HEK293 (cell line): Measurements from ENCODE around the gene INF2.
A peak's percentile ranks its signal among the peaks of the same experiment; 100 is the strongest.

ENCODE experiments used
- CTCF ChIA-PET: fragments of 350-600 bp; formaldehyde crosslinking; extraction: SDS; loops from one replicate; lab custom pipeline; 2021; ENCODE audit warnings: antibody characterized with exemption; lab: Yijun Ruan, JAX
- POLR2A ChIA-PET: fragments of 300-600 bp; formaldehyde crosslinking; extraction: SDS; loops from one replicate; lab custom pipeline; 2020; ENCODE audit warnings: antibody characterized with exemption, inconsistent platforms; lab: Yijun Ruan, JAX
- H3K27ac ChIP-seq: fragments of 200-500 bp; sonication (Bioruptor generic); 2 replicates; pipeline ENCODE4 v1.5.1; 2014; ENCODE audit warnings: low read depth, low read length, control low read depth, inconsistent platforms; ENCODE audit errors: extremely low read depth
- H3K36me3 ChIP-seq, 2 experiments: fragments of 200-500 bp in 1 of 2; sonication (Bioruptor generic) in 1 of 2; 1 replicate in 1 of 2; 2 replicates in 1 of 2; pipeline ENCODE4 v1.5.1; 2014 to 2017; ENCODE audit warnings: inconsistent platforms in 2 of 2, low read length in 2 of 2; ENCODE audit not compliant: control insufficient read depth in 2 of 2, insufficient read depth in 1 of 2
- H3K4me1 ChIP-seq: fragments of 200-500 bp; sonication (Bioruptor generic); 2 replicates; pipeline ENCODE4 v1.5.1; 2014; ENCODE audit warnings: mild to moderate bottlenecking, low read length, inconsistent platforms; ENCODE audit not compliant: control insufficient read depth, insufficient read depth
- H3K4me3 ChIP-seq: 2 replicates; pipeline ENCODE4 v1.5.1; 2011; ENCODE audit warnings: low read depth, mild to moderate bottlenecking, control low read depth, low read length, moderate library complexity
- H3K9me3 ChIP-seq: fragments of 200-500 bp; sonication (Bioruptor generic); 2 replicates; pipeline ENCODE4 v1.5.1; 2014; ENCODE audit warnings: low read depth, low read length, inconsistent platforms; ENCODE audit not compliant: control insufficient read depth, insufficient read depth
- GLIS1 ChIP-seq: fragments of 450-650 bp; formaldehyde crosslinking; IDR thresholded peaks from 2 replicates; pipeline ENCODE4 v1.5.1; 2016; ENCODE audit warnings: missing biosample characterization, missing genetic modification characterization
- HOXC10 ChIP-seq: sonication (generic); formaldehyde crosslinking; IDR thresholded peaks from 2 replicates; pipeline ENCODE4 v1.8.1; 2023; ENCODE audit warnings: mild to moderate bottlenecking, missing genetic modification reagents
- KLF1 ChIP-seq: fragments of 450-650 bp; formaldehyde crosslinking; IDR thresholded peaks from 2 replicates; pipeline ENCODE4 v1.5.1; 2016; ENCODE audit warnings: missing biosample characterization, missing genetic modification characterization
- KLF16 ChIP-seq: fragments of 450-650 bp; formaldehyde crosslinking; IDR thresholded peaks from 2 replicates; pipeline ENCODE4 v1.5.1; 2017; ENCODE audit warnings: missing biosample characterization, missing genetic modification characterization
- OSR2 ChIP-seq: fragments of 450-650 bp; formaldehyde crosslinking; IDR thresholded peaks from 2 replicates; pipeline ENCODE4 v1.5.1; 2016; ENCODE audit warnings: missing biosample characterization, missing genetic modification characterization
- SCRT2 ChIP-seq: fragments of 450-650 bp; formaldehyde crosslinking; IDR thresholded peaks from 2 replicates; pipeline ENCODE4 v1.5.1; 2016; ENCODE audit warnings: missing biosample characterization, missing genetic modification characterization
- ZBTB7A ChIP-seq: fragments of 450-650 bp; formaldehyde crosslinking; IDR thresholded peaks from 2 replicates; pipeline ENCODE4 v1.5.1; 2016; ENCODE audit warnings: low read depth, missing biosample characterization, missing genetic modification characterization
- ZFP41 ChIP-seq: fragments of 450-650 bp; formaldehyde crosslinking; IDR thresholded peaks from 2 replicates; pipeline ENCODE4 v1.5.1; 2016; ENCODE audit warnings: missing biosample characterization, missing genetic modification characterization, borderline replicate concordance
- ZNF174 ChIP-seq: fragments of 450-650 bp; formaldehyde crosslinking; IDR thresholded peaks from 2 replicates; pipeline ENCODE4 v1.5.0; 2017; ENCODE audit warnings: missing biosample characterization, mild to moderate bottlenecking, missing genetic modification characterization
- ZNF221 ChIP-seq: fragments of 450-650 bp; formaldehyde crosslinking; IDR thresholded peaks from 2 replicates; pipeline ENCODE4 v1.5.1; 2017; ENCODE audit warnings: missing biosample characterization, missing genetic modification characterization, borderline replicate concordance
- ZNF223 ChIP-seq: fragments of 450-650 bp; formaldehyde crosslinking; IDR thresholded peaks from 2 replicates; pipeline ENCODE4 v1.5.1; 2016; ENCODE audit warnings: missing biosample characterization, missing genetic modification characterization
- ZNF248 ChIP-seq: fragments of 450-650 bp; formaldehyde crosslinking; IDR thresholded peaks from 2 replicates; pipeline ENCODE4 v1.5.1; 2017; ENCODE audit warnings: missing biosample characterization, missing genetic modification characterization
- ZNF596 ChIP-seq: fragments of 450-650 bp; IDR thresholded peaks from 2 replicates; pipeline ENCODE4 v1.5.0; 2018; ENCODE audit warnings: missing biosample characterization, mild to moderate bottlenecking, missing genetic modification characterization, moderate library complexity
- ZNF621 ChIP-seq: fragments of 450-650 bp; formaldehyde crosslinking; IDR thresholded peaks from 2 replicates; pipeline ENCODE4 v1.5.1; 2017; ENCODE audit warnings: missing biosample characterization, missing genetic modification characterization
- ZNF76 ChIP-seq: fragments of 450-650 bp; formaldehyde crosslinking; IDR thresholded peaks from 2 replicates; pipeline ENCODE4; 2016; ENCODE audit warnings: low read depth, missing biosample characterization, missing genetic modification characterization, borderline replicate concordance
- ZNF792 ChIP-seq: fragments of 450-650 bp; formaldehyde crosslinking; IDR thresholded peaks from 2 replicates; pipeline ENCODE4 v1.5.1; 2016; ENCODE audit warnings: missing biosample characterization, missing genetic modification characterization
- ZNF830 ChIP-seq: fragments of 450-650 bp; IDR thresholded peaks from 2 replicates; pipeline ENCODE4 v1.5.0; 2018; ENCODE audit warnings: missing biosample characterization, missing genetic modification characterization, low read depth, mild to moderate bottlenecking, moderate library complexity
- ZSCAN30 ChIP-seq: fragments of 450-650 bp; IDR thresholded peaks from 2 replicates; pipeline ENCODE4 v1.5.1; 2018; ENCODE audit warnings: missing biosample characterization, mild to moderate bottlenecking, missing genetic modification characterization, moderate library complexity
- TF ChIP-seq, protein P1 (sequence below): fragments of 450-650 bp; formaldehyde crosslinking; IDR thresholded peaks from 2 replicates; pipeline ENCODE4 v1.5.1; 2016; ENCODE audit warnings: missing biosample characterization, missing genetic modification characterization
- TF ChIP-seq, protein P2 (sequence below): fragments of 450-650 bp; formaldehyde crosslinking; IDR thresholded peaks from 2 replicates; pipeline ENCODE4 v1.5.1; 2016; ENCODE audit warnings: missing biosample characterization, missing genetic modification characterization

The INF2 gene

DNA sequence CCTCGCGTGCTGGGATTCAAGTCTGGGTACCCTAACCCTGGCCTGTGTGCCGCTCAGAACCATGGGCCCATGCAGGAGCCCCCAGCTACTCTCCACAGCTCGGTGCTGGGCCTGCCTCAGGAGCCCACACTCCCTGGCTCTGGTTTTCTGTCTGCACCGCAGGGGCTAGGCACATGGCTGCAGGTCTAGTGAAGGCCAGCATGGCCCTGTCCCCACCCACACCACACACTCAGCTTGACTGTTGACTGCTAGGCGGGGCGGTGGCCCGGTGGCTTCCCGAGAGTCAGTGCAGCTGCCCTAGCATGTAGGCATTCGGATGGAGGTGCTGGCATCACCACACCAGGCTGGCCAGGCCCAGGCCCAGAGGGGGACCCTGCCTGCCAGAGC lies 7.9 kb downstream of the INF2 start (continued):
- TF ChIP-seq ZNF596: no peak
- no peak for TF ChIP-seq OSR2 (tag by site-specific recombination)
- no peak for TF ChIP-seq ZBTB7A (tag by site-specific recombination)
- no peak for TF ChIP-seq KLF16 (tag by site-specific recombination)
- TF ChIP-seq ZNF248 (tag by site-specific recombination): no peak

DNA sequence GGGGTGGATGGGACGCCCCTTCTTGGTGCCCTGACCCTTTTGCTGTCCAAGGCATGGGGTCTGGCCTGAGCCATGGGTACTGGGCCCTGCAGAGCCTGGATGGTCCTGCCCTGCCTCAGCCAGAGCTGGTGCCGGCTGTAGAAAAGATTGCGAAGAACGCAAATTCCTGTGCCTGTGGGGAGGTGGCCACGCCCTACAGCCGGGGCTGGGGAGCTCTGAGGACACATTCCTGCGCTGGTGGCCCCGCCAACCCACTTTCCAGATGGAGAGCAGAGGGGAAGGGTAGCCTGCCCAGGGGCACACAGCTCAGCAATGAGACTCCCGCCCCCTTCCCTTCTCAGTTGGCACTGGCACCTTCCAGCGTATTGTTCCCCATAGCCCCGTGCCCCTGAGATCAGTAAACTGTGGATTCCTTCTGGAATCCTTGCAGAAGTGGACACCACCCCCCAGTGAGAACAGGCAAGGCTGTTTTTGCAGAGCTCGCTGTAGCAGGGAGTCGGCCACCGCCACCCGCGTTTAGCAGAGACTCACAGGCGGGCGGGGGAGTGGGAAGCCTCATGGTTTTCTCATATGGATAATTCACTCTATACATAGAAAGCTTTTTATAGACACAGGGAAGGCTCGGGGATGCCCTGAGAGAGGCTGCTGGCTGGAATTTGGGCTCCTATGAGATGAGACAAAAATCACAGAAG lies 8.6 kb downstream of the INF2 start:
- Histone ChIP-seq H3K4me3 (no peak overlapping the region), H3K36me3 (peaks cover 0 to 42% of the 10 kb centered on the region in 2 experiments; a peak in 1 of 3 replicates), H3K27ac (no peak overlapping the region), H3K9me3 (no peaks in the 10 kb centered on the region), H3K4me1 (no peaks in the 10 kb centered on the region)
- ChIA-PET POLR2A (interaction anchor here (1.1 kb wide), 1 partner anchor 10 kb away, joined by 5 read pairs; no protein-coding TSS in a partner anchor), CTCF (interaction anchor here (0.7 kb wide), 1 partner anchor 26 kb away, joined by 3 read pairs; the partner anchor contains the start of gene ADSS1)
- peak; percentile 69 for TF ChIP-seq KLF1 (tag by site-specific recombination)
- TF ChIP-seq HOXC10 (CRISPR knock-in tag): no peak
- TF ChIP-seq ZNF621: no peak
- no peak for TF ChIP-seq ZFP41
- TF ChIP-seq ZNF223 (tag by site-specific recombination): no peak
- TF ChIP-seq, protein P1, sequence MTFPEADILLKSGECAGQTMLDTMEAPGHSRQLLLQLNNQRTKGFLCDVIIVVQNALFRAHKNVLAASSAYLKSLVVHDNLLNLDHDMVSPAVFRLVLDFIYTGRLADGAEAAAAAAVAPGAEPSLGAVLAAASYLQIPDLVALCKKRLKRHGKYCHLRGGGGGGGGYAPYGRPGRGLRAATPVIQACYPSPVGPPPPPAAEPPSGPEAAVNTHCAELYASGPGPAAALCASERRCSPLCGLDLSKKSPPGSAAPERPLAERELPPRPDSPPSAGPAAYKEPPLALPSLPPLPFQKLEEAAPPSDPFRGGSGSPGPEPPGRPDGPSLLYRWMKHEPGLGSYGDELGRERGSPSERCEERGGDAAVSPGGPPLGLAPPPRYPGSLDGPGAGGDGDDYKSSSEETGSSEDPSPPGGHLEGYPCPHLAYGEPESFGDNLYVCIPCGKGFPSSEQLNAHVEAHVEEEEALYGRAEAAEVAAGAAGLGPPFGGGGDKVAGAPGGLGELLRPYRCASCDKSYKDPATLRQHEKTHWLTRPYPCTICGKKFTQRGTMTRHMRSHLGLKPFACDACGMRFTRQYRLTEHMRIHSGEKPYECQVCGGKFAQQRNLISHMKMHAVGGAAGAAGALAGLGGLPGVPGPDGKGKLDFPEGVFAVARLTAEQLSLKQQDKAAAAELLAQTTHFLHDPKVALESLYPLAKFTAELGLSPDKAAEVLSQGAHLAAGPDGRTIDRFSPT (tag by site-specific recombination): 0 out of 2 replicates have a peak, but pooled peaks have one; percentile 27
- TF ChIP-seq, protein P2, sequence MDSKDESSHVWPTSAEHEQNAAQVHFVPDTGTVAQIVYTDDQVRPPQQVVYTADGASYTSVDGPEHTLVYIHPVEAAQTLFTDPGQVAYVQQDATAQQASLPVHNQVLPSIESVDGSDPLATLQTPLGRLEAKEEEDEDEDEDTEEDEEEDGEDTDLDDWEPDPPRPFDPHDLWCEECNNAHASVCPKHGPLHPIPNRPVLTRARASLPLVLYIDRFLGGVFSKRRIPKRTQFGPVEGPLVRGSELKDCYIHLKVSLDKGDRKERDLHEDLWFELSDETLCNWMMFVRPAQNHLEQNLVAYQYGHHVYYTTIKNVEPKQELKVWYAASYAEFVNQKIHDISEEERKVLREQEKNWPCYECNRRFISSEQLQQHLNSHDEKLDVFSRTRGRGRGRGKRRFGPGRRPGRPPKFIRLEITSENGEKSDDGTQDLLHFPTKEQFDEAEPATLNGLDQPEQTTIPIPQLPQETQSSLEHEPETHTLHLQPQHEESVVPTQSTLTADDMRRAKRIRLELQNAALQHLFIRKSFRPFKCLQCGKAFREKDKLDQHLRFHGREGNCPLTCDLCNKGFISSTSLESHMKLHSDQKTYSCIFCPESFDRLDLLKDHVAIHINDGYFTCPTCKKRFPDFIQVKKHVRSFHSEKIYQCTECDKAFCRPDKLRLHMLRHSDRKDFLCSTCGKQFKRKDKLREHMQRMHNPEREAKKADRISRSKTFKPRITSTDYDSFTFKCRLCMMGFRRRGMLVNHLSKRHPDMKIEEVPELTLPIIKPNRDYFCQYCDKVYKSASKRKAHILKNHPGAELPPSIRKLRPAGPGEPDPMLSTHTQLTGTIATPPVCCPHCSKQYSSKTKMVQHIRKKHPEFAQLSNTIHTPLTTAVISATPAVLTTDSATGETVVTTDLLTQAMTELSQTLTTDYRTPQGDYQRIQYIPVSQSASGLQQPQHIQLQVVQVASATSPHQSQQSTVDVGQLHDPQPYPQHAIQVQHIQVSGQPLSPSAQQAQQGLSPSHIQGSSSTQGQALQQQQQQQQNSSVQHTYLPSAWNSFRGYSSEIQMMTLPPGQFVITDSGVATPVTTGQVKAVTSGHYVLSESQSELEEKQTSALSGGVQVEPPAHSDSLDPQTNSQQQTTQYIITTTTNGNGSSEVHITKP (tag by site-specific recombination): peak; percentile 51
- no peak for TF ChIP-seq ZNF76
- no peak for TF ChIP-seq ZSCAN30 (tag by site-specific recombination)
- no peak for TF ChIP-seq ZNF174 (tag by site-specific recombination)
- no peak for TF ChIP-seq KLF16 (tag by site-specific recombination)
- TF ChIP-seq ZNF792: no peak
- TF ChIP-seq ZNF830 (tag by site-specific recombination): no peak
- TF ChIP-seq ZNF221: no peak
- TF ChIP-seq GLIS1 (tag by site-specific recombination): peak; percentile 13; the same call in 1 of the 2 replicates
- TF ChIP-seq SCRT2 (tag by site-specific recombination): no peak
